GM21786 (cell line): ENCODE data around the gene PC.

Experiments
- ATAC-seq: cut with Tn5 transposase; IDR thresholded peaks from one replicate; pipeline ENCODE4 v1.9.1; 2021; ENCODE audit not compliant: unreplicated experiment

The PC gene

DNA sequence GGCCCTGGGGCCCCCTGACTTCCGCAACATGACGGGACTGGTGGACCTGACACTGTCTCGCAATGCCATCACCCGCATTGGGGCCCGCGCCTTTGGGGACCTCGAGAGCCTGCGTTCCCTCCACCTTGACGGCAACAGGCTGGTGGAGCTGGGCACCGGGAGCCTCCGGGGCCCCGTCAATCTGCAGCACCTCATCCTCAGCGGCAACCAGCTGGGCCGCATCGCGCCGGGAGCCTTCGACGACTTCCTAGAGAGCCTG lies 100.3 kb downstream of the PC start:
- ATAC-seq, result no peak

DNA sequence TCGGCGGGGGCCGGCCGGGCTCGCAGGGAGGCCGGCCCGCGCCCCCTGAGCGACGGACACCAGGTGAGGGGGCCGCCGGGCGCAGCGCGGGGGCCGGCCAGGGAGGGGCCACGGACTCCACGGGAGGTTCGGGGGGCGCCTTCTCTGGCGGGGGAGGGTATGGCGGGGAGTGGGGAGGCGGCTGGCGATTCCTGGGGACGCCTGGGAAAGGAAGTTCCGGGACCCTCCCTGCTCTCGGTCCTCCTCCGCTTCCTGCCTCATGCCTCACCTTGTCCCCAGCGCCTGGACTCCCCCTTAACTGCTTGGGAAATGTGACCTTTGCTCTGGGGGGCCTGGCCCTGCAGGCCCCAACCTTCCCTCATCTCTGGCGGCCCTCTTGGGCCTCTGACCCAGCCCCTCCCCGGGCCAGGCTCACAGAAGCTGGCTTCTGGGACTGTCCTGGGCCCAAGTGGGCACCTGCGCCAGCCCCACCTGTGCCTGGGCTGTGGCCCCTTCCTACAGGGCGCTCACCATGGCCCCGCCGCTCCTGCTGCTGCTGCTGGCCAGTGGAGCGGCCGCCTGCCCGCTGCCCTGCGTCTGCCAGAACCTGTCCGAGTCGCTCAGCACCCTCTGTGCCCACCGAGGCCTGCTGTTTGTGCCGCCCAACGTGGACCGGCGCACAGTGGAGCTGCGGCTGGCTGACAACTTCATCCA lies 100.8 kb downstream of the PC start:
- no peak for ATAC-seq

DNA sequence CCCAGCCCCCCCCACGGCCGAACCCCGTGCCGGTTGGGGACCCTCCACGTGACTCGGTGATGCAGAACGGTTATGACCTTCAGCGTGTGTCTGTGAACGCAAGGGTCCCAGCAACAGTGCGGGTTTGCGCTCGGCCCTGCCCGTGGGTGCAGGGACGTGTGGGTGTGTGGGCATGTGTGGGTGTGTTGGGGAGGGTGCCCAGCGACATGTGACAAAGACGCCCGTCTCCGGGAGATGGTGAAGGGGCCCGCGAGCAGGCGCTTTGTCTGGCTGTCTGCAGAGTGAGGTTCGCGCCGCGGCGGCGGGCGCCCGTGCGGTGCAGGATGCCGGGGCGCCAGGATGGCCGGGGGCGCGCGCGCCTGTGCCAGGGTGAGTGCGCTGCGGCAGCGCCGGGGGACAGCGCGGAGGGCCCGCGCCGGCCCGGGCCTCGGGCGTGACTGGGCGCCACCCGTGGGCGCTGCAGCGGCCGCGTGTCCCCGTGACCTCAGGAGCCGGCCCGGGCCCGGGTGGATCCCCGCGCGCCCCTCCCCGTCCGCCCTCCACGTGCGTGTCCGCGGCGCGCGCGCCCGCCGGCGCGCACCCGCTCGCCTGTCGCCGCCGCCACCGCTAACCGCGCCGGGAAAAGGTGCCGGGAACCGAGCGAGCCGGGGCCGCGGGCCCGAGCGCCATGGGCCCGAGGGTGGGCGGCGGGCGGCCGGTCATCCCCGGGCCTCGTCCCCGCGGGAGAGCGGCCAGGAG lies 101.5 kb downstream of the PC start, which contains the start of gene LRFN4:
TSS of gene LRFN4 (plus strand) at position 569 of the 738 bp plus-strand sequence. CDS start 681 bp downstream, outside the sequence.
- peak; percentile 20 for ATAC-seq

GRCh38 chr11:66855574-66856495 lies 102.3 kb downstream of the PC start:
- ATAC-seq, result peak; percentile 71

DNA sequence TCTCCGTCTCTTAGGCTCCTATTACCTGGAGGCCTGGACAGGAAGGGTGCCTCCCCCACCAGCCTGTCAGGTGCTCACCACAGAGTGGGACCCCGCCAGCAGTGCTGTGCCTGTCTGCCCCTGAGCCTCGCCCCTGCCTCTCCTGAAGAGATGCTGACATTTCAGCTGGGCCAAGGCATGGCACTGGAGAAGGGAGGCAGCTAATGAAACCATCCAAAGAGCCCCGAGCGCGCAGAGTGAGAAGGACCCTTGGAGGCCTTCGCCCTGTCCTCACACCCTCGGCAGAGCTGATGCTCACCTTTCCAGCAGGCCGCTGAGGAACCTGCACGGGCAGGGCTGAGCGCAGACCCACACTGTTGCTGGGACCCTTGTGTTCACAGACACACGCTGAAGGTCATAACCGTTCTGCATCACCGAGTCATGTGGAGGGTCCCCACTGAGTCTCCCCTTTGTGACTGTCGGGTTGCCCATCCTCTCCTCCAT lies 103.4 kb downstream of the PC start:
- no peak for ATAC-seq

GRCh38 chr11:66854231-66854661 lies 103.9 kb downstream of the PC start:
- no peak for ATAC-seq

- ATAC-seq, result no peak
These were observed 104.6 kb downstream of the PC start for GRCh38 chr11:66853242-66854229.

DNA sequence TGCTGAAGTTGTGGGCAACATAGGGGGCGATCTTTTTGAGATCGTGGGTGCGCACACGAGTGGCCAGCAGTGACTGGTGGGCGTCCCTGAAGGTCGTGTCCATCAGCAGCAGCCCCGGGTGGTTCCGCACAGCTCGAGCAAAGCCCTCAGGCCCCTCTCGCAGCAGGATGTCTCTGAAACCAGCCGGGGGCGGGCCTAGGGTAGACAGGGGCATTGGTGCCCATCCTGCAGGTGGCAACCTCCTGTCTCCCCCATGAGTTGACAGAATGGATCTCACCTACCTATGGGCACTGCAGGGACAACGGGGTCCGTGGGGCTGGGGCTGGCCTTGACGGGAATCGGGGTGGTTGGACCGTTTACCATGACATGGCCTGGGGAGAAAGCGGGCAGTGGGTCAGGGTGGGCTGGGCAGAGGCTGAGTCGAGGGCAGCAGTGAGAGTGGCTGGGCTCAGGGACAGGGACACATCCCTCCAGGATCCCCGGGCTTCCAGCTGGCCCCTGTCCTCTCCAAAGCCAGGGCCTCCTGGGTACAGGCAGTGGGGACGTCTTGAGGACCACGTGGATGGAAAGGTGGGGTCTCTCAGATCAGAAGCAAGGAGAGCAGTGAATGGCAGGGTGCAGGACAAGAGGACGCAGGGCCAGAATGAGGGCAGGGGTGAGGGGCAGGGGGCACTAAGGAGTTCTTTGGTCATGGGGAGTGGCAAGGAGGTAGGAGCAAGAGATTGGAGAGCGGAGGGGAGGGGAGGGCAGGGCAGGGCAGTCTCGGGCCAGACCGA lies 105.5 kb downstream of the PC start:
- no peak for ATAC-seq

- ATAC-seq, result no peak
These were observed 106.3 kb downstream of the PC start for GRCh38 chr11:66851698-66852465.

GRCh38 chr11:66851239-66851596 lies 107.0 kb downstream of the PC start:
- no peak for ATAC-seq

DNA sequence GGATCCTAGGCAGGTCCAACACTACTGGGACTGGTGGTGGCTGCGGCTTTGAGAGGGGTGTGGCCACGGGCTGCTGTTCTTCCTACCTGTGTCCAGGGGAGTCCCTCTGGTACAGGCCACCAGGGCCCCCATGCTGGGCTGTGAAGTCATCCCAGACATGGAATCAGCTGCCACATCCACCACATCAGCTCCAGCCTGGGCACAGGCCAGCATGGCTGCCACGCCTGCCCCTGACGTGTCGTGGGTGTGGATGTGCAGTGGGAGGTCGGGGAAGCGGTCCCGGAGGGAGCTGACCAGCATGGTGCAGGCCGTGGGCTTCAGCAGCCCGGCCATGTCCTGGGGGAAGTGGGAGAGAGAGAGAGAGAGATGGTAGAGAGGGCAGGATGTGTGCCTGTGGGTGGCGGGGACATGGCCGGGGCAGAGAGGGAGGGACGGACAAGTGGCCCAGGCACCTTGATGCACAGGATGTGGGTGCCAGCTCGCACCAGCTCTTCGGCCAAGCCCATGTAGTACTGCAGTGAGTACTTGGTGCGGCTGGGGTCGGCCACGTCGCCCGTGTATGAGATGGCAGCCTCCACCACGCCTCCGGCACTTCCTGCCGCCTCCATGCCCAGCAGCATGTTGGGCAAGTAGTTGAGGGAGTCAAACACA lies 107.5 kb downstream of the PC start:
- no peak for ATAC-seq

DNA sequence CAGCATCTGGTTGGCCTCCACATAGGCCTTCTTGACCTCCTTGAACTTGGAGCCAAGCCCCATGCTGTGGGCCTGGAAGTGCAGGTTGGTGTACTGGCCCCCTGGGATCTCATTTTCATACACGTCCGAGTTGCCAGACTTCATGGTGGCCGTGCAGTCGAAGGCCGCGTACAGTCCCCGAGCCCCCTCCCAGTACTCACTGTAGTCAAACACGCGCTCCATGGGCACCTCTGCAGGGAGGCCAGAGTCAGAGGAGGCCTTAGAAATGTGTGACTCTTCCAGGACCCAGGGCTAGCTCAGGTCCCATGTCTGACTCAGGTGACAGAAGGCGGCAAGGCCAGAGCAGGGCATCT lies 108.0 kb downstream of the PC start:
- ATAC-seq, result no peak

- ATAC-seq, result no peak
These were observed 108.5 kb downstream of the PC start for GRCh38 chr11:66849501-66850234.

DNA sequence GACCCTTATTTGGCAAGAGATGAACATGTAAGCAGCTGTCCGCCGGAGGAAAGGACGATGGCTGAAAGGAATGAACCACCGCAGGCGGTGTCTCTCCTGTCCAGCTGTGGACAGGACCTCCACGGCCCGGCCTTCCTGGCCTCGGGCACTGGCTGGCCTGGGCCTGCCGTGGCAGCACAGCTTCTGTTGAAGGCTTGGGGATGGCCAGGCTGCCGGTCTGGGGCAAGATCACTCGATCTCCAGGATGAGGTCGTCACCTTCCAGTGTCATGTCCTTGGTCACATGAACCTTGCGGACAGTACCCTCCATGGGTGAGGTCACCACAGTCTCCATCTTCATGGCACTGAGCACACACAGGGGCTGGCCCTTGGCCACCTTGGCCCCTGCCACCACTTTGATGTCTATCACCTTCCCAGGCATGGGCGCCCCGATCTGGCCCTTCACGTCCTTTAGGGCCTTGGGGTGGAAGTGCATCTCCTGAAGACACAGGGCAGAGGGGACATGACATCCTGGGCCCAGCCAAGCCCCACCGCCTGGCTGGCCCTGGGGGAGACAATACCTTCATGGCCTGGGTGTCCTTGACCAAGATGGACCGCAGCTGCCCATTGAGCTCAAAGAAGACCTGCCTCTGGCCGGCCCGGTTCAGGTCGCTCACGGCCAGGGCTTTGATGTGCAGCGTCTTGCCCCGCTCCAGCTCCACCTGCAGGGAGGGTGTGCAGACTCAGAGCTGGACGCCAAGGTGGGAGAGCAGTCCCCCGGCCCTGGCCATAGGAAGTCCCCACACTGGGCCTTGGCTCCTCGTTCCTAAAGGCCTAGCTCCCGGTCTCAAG lies 109.3 kb downstream of the PC start:
- no peak for ATAC-seq

- ATAC-seq, result no peak
These were observed 110.5 kb downstream of the PC start for GRCh38 chr11:66847461-66848232.

- ATAC-seq, result no peak
These were observed 111.5 kb downstream of the PC start for GRCh38 chr11:66846671-66847091.
